GM19467 (cell line): Measurements from ENCODE around the gene SRR.
"Not testable (repeated sequence)": the region's sequence is repeated elsewhere in the genome, so short reads cannot be mapped to it uniquely, and the experiment has no call there.

Experiments
- ATAC-seq: cut with Tn5 transposase; IDR thresholded peaks from one replicate; pipeline ENCODE4 v1.9.1; 2021; ENCODE audit warnings: mild to moderate bottlenecking, moderate library complexity; ENCODE audit not compliant: unreplicated experiment

SRR gene

GRCh38 chr17:2303204-2304188 lies at the start of gene SRR, which contains the start of gene SMG6:
SRR (plus strand) TSS chr17:2303950; CDS start chr17:2315561, 11,611 bp downstream.
SMG6 (minus strand) TSS chr17:2303785; CDS start chr17:2303720, 65 bp downstream.
- ATAC-seq, result peak; percentile 74

GRCh38 chr17:2258830-2259229 lies 44.9 kb upstream of the SRR start:
- ATAC-seq, result not testable (repeated sequence)

GRCh38 chr17:2259769-2260536 lies 43.8 kb upstream of the SRR start:
- peak; percentile 62 for ATAC-seq

GRCh38 chr17:2262135-2262587 lies 41.6 kb upstream of the SRR start:
- no peak for ATAC-seq

- no peak for ATAC-seq
Observed at GRCh38 chr17:2263183-2264066, 40.3 kb upstream of the SRR start.

- ATAC-seq, result no peak
Observed at GRCh38 chr17:2264067-2264860, 39.5 kb upstream of the SRR start.

GRCh38 chr17:2265166-2265565 lies 38.6 kb upstream of the SRR start:
- not testable (repeated sequence) for ATAC-seq

DNA sequence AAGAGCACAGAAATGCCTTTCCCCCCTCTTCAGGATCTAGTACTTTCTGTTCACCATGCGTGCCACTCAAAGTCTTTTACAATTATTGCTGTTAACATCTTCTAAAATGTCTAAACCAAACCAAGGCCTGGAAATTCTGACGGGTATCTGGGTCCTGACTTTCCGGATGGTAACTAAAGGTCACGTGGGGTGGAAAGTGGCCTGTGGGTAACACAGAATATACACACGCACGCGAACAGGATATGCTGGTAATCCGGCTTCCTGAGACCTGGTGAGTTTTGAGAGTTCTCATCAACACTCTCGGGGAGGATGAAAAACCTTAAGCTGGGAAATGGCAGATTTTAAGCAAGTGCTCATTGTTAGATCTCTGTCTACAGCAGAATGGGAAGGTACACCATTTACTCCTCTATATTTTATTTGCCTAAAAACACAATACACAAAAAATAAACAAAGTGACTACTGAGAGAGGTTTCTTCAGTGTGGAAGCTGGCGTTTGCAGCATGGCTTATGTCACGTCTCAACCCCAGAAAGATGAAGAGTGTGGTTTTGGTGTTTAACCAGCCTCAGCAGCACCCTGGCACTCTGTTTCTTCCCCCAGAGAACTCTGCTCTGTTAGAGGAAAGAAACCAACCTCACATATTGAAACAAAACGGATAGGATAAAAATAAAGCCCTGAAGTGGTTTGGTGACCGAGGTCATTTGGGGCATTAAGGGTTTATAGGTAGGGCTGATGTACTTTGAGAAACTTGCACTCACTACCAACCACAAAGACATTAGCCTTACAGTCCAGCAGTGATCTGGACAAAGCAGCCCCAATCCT lies 37.5 kb upstream of the SRR start:
- peak; percentile 53 for ATAC-seq

GRCh38 chr17:2266865-2267228 lies 36.9 kb upstream of the SRR start:
- peak; percentile 18 for ATAC-seq

- no peak for ATAC-seq
Observed at GRCh38 chr17:2267354-2267753, 36.4 kb upstream of the SRR start.

DNA sequence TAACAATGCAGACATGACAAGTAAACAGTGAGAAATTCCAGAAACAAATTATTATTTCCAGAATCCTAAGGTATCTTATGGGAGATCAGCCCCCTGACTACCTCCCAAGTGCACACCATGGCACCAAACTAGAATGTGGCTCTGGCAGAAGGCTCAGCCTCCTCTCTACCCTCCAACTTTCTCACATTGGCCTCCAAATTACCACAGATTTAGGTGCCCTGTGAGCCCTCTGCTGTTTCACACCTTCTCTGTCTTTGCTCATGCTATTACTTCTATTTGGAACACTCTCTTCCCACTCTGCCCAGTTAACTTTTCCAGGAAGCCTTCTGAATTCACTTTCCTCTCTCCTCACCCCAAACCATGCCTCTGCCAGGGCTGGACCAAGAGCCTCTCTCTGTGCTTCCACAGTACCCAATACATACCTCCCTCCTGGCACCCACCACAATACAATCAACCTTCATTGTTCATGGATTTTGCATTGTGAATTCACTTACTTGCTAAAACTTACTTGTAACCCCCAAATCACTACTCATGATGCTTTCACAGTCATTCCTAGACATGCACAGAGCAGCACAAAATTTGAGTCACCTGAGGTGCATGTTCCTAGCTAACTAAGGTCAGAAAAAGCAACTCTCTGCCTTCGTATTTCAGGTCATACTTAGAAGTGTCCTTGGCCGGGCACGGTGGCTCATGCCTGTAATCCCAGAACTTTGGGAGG lies 31.6 kb upstream of the SRR start:
- no peak for ATAC-seq

DNA sequence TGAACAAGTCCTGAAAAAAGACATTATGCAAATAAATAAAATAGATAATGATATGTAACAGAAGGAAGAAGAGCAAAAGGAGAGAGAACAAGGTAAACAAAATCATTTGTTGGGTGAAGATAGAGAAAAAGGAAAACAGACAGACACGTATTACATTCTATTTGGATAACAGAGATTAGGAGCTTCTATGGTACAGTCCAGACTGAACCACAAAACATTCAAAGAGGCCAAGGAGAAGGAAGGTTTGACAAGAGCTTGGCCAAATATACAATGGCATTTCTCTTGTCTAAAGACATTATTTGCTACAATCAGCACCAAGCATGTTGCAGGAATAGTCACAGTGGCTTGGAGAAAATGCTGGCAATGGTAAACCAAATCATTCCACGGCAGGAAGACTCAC lies 29.3 kb upstream of the SRR start:
- ATAC-seq, result no peak

DNA sequence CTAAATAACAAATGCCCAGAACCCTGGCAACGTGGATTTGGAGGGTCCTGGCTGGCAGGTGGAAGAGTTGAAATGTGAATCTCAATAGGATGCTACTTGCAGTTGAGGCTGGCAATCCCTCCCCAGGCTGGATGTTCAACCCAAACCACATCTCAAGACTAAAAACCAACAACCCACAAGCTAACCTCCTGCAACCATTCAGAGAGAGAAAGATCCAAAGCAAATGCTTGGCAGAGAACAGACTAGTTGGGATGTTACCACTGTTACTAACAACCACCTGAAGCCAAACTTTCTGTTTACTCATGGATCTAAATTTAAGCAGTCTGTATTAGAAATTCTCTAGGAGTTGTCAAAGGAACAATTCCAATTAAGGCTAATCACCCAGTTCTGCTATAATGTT lies 28.0 kb upstream of the SRR start:
- ATAC-seq, result no peak

DNA sequence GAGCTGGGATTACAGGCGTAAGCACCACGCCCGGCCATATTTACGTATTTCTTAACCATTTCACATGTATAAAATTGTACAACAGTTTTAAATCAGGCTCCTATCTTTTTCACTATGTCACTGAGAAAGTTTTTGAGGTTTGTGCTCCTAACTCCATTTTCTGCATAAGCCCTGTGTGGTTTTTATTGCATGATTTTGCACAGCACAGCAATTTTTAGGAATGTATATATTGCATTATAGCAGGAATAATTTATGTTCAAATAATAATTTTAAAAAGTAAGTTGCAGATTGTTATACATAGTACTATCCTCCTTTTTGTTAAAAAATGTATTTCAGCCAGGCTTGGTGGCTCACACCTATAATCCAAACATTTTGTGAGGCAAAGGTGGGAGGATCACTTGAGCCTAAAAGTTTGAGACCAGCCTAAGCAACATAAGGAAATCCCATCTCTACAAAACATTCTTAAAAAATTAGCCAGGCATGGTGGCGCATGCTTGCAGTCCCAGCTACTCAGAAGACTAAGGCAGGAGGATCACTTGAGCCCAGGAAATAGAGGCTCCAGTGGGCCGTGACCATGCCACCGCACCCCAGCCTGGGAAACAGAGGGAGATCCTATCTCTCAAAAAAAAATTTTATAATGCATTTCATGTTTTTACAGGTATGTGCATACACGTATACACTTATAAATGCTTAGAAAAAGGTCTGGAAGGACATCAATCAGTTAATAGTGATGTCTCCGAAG lies 26.1 kb upstream of the SRR start:
- no peak for ATAC-seq

GRCh38 chr17:2279707-2280106 lies 24.0 kb upstream of the SRR start:
- no peak for ATAC-seq

DNA sequence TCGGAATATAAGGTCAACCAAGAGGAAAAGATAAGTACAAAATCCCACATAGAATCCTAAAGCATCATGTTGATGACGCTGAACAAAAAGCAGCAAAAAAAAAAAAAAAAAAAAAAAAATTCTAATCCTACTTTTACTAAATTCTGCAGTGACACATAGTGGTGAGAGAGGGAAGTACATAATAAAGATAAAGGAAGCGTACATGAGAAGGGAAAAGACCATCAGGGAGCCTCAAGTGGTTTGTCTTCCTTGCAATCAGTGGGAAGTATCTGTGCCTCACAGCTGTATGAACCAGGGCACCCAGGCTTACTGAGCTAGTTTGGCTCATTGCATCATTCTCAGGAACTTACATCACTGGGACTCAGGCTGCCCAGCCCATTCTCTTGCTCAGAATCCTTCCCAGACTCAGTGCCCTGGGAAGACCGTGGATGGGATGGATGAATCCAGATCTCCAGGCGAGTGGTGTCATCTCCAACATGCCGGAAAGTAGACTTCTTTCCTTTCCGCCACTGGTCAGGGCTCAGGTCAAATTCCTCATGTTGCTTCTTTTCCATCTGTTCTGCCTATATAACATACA lies 21.4 kb upstream of the SRR start:
- ATAC-seq, result no peak

- ATAC-seq, result no peak
Observed at GRCh38 chr17:2283302-2283701, 20.4 kb upstream of the SRR start.
